ENCODE measurements around the gene BOLA2B. TPM values are rescaled to one million over a fixed set of nuclear protein-coding genes. Genes with fewer than 3 reads are reported as not detected.

Gene BOLA2B
- total RNA-seq, 1 donor from 2014 or later: 73.2 TPM

DNA sequence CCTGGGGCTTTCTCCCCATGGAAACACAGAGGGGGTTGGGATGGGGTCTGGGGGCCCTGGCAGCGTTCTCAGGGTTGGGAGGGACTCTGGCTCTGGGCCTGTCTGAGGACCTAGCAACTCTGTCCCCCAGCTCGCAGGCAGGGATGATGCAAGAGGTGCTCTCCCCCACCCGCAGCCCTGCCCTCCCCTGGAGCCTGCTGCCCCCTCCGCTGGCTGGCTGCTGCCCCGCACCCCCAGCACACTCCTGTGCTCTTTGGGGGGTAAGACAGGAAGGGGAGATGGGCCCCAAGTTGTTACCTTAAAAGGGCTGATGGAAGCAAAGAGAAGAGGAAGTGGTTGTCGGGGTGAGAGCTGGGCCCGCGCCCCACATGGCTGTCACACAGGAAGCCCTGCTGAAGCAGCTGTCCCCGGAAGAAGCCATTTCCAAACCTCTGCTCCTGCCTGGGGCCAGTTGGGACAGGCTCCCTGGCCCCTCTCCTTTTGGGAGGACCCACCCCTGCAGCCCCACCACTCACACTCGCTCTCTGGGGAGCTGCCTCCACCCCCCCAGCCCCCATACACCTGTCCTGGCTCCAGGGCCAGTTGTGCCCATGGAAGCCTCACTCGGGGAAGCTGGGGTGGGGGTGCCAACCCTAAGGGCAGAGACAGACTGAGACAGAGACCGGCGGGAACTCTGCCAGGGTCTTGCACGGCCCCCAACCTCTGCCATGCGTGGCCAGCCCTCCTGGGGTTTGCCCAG, 7.6 kb downstream of the BOLA2B start:
- no peak for TF ChIP-seq CTCF (IDR thresholded peaks at IDR 0.05)
- Mint-ChIP-seq H3K4me3 (ENCODE audit: unreplicated experiment) (no peak overlapping the region), H3K27ac (ENCODE audit: unreplicated experiment) (no peak overlapping the region)

GRCh38 chr16:30184891-30185682, 8.4 kb downstream of the BOLA2B start:
- H3K4me1 Mint-ChIP-seq (ENCODE audit: unreplicated experiment): peaks cover 5% of the 10 kb centered on the region
- TF ChIP-seq CTCF (IDR thresholded peaks at IDR 0.05): no peak
- H3K9me3 Mint-ChIP-seq (ENCODE audit: unreplicated experiment): no peaks in the 10 kb centered on the region
- H3K27me3 Mint-ChIP-seq (ENCODE audit: unreplicated experiment): no peaks in the 10 kb centered on the region
- H3K27ac Mint-ChIP-seq (ENCODE audit: unreplicated experiment): no peak overlapping the region
- no peak for DNase-seq (ENCODE audit: extremely low spot score, unreplicated experiment)
- H3K4me3 Mint-ChIP-seq (ENCODE audit: unreplicated experiment): no peak overlapping the region
- H3K36me3 Mint-ChIP-seq (ENCODE audit: unreplicated experiment): no peaks in the 10 kb centered on the region

More for the DNA sequence above, 7.6 kb downstream of the BOLA2B start:
- Mint-ChIP-seq H3K4me1 (ENCODE audit: unreplicated experiment) (peaks cover 5% of the 10 kb centered on the region), H3K9me3 (ENCODE audit: unreplicated experiment) (no peaks in the 10 kb centered on the region), H3K27me3 (ENCODE audit: unreplicated experiment) (no peaks in the 10 kb centered on the region), H3K36me3 (ENCODE audit: unreplicated experiment) (no peaks in the 10 kb centered on the region)
- no peak for DNase-seq (ENCODE audit: extremely low spot score, unreplicated experiment)

GRCh38 chr16:30184096-30184890, 9.2 kb downstream of the BOLA2B start:
- no peaks in the 10 kb centered on the region for H3K9me3 Mint-ChIP-seq (ENCODE audit: unreplicated experiment)
- DNase-seq (ENCODE audit: extremely low spot score, unreplicated experiment): no peak
- H3K27ac Mint-ChIP-seq (ENCODE audit: unreplicated experiment): no peak overlapping the region
- no peaks in the 10 kb centered on the region for H3K27me3 Mint-ChIP-seq (ENCODE audit: unreplicated experiment)
- peaks cover 5% of the 10 kb centered on the region for H3K4me1 Mint-ChIP-seq (ENCODE audit: unreplicated experiment)
- H3K36me3 Mint-ChIP-seq (ENCODE audit: unreplicated experiment): no peaks in the 10 kb centered on the region
- TF ChIP-seq CTCF (IDR thresholded peaks at IDR 0.05): no peak
- peak overlapping the region; percentile 56 for H3K4me3 Mint-ChIP-seq (ENCODE audit: unreplicated experiment)

GRCh38 chr16:30183233-30184095, 10.0 kb downstream of the BOLA2B start, which contains the start of gene CORO1A:
TSS of gene CORO1A (plus strand) at chr16:30183602. CDS start at chr16:30185210, 1,608 bp downstream.
- H3K9me3 Mint-ChIP-seq (ENCODE audit: unreplicated experiment): no peaks in the 10 kb centered on the region

More at GRCh38 chr16:30183233-30184095, 10.0 kb downstream of the BOLA2B start, which contains the start of gene CORO1A:
- Mint-ChIP-seq H3K27me3 (ENCODE audit: unreplicated experiment) (no peaks in the 10 kb centered on the region), H3K4me3 (ENCODE audit: unreplicated experiment) (peak within 1 kb of the TSS; percentile 84), H3K4me1 (ENCODE audit: unreplicated experiment) (peaks cover 5% of the 10 kb centered on the region), H3K36me3 (ENCODE audit: unreplicated experiment) (no peaks in the 10 kb centered on the region), H3K27ac (ENCODE audit: unreplicated experiment) (peak within 1 kb of the TSS; percentile 52)
- TF ChIP-seq CTCF (IDR thresholded peaks at IDR 0.05): no peak
- DNase-seq (ENCODE audit: extremely low spot score, unreplicated experiment): peak; percentile 93
